ENCODE data around the gene IFI35.
"Not testable (repeated sequence)": the region's sequence is repeated elsewhere in the genome, so short reads cannot be mapped to it uniquely, and the experiment has no call there.

Gene IFI35

DNA sequence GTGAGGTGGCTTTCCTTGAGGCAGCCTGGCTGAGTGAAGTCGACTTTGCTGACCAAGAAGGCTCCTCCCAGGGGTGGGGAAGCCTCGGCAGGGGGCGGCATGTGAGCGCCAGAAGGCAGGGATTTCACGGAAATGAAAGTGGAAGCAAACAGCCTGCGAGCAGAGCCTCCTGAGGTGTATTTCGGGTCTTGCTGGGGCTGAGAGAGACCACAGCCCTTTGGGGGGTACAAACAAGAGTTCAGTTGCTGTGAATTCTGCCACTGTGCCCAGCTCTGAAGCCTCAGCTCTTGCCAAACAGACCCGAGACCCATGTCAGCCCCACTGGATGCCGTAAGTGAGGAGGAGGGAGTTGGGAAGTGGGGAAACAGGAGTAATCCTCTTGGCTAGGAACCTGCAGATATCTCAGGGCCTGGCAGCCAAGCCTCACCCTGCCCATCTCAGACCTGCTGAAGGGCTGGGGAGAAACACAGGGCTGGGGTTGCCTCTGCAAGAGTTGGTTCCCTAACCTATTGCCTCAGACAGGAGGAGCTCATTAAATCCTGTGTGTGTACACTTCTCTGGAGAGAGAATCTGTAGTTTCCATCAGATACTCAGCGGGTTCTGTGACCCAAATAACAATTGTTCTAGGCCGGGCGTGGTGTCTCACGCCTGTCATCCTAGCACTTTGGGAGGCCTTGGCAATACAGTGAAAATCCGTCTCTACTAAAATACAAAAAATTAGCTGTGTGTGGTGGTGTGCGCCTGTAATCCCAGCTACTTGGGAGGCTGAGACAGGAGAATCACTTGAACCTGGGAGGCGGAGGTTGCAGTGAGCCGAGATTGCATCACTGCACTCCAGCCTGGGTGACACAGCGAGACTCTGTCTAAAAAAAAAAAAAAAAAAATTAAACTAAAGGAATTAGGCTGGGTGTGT, at the start of gene IFI35:
IFI35 (plus strand) TSS at position 146 of the 913 bp plus-strand sequence; CDS start at position 310, 164 bp downstream.
- DNase-seq (ENCODE audit: low spot score) = peak; percentile 79

DNA sequence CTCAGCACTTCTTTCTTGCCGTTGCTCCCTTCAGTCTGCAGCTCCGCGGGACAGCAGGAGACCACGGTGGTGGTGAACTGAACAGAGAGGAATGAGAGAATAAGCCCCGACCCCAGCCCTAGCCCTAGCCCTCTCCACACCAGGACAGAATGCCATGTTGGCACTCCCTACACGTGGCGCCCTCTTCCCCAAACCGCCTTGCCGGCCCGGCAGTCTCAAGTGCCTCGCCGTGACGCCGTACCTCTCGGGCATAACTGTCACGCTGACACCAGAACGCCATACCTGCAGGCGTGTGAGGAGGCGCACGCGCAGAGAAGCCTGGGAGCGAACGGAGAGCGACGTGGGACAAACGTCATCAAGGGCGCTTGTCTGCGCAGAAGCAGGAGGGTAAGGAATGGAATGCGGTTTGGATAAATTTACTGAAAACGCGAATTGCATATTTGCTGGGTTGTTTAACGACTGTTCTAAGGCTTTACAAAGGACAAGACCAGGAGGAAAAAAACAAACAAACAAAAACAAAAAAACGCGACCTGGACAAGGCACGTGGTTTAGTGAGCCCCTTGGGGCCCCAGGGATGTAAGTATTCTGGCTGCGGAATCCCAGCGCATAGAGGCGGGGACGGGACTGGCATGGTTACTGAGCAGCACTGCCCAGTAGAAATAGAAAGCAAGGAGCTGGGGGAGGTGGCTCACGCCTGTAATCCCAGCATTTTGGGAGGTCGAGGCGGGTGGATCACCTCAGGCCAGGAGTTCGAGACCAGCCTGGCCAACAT, 42.2 kb upstream of the IFI35 start, which contains the start of gene AARSD1:
AARSD1 (minus strand) TSS at position 294 of the 772 bp plus-strand sequence; CDS start at position 280, 14 bp downstream.
- peak; percentile 95 for DNase-seq (ENCODE audit: low spot score)

DNA sequence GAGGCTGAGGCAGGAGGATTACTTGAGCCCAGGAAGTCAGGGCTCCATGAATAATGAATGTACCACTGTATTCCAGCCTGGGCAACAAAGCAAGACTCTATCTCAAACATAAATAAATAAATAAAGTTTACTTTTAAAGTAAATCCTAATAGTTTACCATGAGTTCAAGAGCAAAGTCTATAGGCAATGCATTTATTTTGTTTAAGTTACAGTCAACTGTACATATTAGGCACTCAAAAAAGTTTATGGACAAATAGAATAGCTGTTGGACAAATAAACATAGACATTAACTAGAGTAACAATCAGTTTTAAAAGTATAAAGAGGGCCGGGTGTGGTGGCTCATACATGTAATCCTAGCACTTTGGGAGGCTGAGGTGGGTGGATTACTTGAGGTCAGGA, 38.7 kb upstream of the IFI35 start:
- no peak for DNase-seq (ENCODE audit: low spot score)

DNA sequence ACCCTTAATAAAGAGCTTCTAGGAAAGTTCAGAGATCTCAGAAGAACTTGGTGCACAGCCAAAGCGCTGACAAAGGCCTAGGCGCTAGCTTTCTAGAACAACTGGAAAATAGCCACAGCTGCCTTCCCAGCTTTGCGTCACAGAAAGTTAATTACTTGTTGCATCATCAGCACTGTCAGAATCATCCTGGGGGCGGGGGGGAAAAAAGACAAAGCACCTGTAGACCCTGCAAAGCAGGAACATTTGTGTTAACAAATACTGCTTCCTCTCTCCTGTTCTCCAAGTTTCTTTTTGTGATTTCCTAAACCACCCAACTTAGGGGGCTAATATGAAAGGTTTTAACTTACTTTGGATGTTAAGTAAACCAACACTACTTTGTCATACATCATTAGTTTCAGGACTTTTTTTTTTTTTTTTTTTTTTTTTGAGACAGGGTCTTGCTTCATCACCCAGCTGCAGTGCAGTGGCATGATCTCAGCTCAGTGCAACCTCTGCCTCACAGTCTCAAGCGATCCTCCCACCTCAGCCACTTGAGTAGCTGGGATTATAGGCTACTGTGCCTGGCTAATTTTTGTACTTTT, 37.5 kb upstream of the IFI35 start:
- no peak for DNase-seq (ENCODE audit: low spot score)

GRCh38 chr17:42971589-42971988, 35.0 kb upstream of the IFI35 start:
- DNase-seq (ENCODE audit: low spot score) = no peak

GRCh38 chr17:42973323-42973722, 33.3 kb upstream of the IFI35 start:
- not testable (repeated sequence) for DNase-seq (ENCODE audit: low spot score)

DNA sequence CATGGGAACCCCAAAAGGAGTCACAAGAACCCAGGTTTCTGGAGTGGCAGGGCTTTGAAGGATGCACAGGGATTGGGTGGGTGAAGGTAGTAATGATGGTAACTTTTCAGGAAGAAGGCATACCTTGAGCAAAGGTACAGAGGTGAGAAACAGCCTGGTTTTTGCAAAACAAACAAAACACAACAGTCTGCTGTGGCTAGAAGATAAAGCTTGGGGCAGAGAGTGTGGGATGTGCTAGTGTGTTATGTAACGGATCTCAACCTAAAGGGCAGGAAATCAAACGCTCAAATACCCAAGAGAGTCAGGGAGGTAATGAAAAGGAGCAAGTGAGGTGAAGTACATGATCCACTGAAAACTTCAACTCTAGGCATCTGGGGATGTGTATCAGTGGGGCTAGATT, 31.3 kb upstream of the IFI35 start:
- no peak for DNase-seq (ENCODE audit: low spot score)

- not testable (repeated sequence) for DNase-seq (ENCODE audit: low spot score)
Observed at GRCh38 chr17:42975701-42976100, 30.9 kb upstream of the IFI35 start.

DNA sequence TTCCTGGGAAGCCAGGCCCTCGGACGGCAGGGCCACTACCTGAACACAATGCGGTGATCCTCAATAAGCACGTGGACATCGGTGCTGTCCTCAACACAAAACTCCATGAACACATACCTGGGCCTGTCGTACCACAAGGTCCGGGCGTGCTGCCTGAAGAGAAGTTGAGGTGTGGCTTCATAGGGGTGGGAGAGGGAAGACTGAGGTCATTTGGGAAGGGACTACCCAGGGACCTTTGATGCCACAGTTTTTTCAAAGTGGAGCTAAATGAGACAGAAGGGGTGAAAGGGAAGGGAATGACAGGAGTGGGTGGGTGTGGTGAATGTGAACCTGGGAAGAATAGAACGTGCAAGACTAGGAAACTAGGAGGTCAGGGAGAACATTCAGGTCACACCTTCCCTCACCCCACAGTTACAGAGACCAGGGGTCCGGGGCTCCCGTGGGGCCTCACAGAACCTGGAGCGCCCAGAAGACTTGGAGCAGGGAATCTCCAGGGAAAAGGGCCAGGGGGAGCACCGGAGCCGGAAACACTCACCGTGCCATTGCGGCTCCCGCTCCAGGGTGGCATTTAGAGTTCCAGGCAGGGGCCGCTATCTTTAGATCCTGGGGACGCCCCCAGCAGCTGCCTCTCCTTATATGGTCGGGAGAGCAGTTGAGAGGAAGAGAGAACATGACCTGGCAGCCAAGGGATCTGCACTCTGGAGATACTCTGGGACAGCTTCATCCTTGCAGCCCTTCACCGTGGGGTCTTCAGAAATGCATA, 26.9 kb upstream of the IFI35 start, which contains the start of gene PTGES3L:
PTGES3L (minus strand) TSS at position 570 of the 763 bp plus-strand sequence; CDS start at position 543, 27 bp downstream.
- peak; percentile 78 for DNase-seq (ENCODE audit: low spot score)

GRCh38 chr17:42980274-42980765, 26.3 kb upstream of the IFI35 start, which contains the start of gene RUNDC1:
TSS of gene RUNDC1 (plus strand) at chr17:42980565. CDS start at chr17:42980577, 12 bp downstream.
- DNase-seq (ENCODE audit: low spot score) = peak; percentile 97

DNA sequence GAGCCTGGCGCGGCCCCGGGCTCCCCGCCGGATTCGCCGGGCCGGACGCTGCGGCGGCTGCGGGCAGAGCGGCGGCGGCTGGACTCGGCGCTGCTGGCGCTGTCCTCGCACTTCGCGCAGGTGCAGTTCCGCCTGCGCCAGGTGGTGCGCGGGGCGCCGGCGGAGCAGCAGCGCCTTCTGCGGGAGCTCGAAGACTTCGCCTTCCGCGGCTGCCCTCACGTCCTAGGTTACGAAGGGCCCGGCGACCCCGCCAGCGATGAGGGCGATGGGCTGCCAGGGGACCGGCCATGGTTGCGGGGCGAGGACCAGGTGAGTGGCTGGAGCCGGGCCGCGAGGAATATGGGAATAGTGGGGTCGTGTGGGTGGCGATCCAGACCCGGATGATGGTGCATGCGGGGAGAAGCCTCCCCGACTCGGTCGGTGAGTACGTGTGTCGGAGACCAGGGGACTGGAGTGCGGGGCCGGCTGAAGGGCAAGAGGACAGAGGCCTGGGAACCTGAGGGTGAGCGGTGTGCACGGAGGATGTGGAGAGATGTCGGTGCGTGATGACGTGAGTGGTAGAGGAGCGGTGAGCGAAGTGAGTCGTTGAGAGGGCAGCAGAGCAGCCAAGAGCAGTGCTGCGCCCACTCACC, 25.7 kb upstream of the IFI35 start:
- DNase-seq (ENCODE audit: low spot score) = no peak

GRCh38 chr17:42982266-42982665, 24.3 kb upstream of the IFI35 start:
- no peak for DNase-seq (ENCODE audit: low spot score)

GRCh38 chr17:42985225-42985624, 21.4 kb upstream of the IFI35 start:
- DNase-seq (ENCODE audit: low spot score) = no peak

- no peak for DNase-seq (ENCODE audit: low spot score)
Observed at GRCh38 chr17:42989141-42989540, 17.4 kb upstream of the IFI35 start.

DNA sequence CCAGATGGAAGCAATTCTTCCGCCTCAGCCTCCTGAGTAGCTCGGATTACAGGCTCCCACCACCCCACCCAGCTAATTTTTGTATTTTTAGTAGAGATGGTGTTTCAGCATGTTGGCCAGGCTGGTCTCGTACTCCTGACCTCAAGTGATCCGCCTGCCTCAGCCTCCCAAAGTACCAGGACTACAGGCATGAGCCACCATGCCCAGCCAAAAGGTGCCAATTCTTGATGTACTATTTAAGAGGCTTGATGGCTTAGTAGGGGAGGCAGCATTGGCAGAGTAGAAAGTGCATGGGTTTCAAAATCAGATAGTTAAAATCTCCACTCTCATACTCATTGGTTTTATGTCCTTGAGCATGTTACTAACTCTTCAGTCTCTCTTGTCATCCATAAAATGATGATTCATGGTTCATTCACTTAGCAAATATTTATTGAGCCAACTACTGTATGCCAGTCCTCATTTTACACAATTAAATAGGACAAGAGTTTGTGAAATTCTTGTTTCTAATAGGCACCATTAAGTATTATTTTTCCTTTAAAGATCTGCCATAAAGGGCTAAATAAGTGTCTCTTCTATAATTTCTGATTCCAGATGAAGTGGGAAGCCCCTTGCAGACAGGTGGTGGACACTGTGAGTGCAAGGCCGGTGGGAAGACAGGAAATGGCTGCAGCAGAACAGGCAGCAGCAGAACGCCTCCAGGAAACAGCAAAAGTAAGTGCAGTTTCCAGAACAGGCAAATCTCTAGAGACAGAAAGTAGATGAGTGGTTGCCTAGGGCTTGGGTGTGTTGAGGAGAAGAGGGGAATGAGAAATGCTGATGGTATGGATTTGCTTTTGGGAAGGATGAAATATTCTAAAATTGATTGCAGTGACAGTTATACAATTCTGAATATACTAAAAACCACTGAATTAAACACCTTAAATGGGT, 16.6 kb upstream of the IFI35 start:
- DNase-seq (ENCODE audit: low spot score) = no peak

- no peak for DNase-seq (ENCODE audit: low spot score)
Observed at GRCh38 chr17:42991471-42991870, 15.1 kb upstream of the IFI35 start.

GRCh38 chr17:42992872-42993271, 13.7 kb upstream of the IFI35 start:
- no peak for DNase-seq (ENCODE audit: low spot score)

- DNase-seq (ENCODE audit: low spot score) = not testable (repeated sequence)
Observed at GRCh38 chr17:42993913-42994312, 12.7 kb upstream of the IFI35 start.

DNA sequence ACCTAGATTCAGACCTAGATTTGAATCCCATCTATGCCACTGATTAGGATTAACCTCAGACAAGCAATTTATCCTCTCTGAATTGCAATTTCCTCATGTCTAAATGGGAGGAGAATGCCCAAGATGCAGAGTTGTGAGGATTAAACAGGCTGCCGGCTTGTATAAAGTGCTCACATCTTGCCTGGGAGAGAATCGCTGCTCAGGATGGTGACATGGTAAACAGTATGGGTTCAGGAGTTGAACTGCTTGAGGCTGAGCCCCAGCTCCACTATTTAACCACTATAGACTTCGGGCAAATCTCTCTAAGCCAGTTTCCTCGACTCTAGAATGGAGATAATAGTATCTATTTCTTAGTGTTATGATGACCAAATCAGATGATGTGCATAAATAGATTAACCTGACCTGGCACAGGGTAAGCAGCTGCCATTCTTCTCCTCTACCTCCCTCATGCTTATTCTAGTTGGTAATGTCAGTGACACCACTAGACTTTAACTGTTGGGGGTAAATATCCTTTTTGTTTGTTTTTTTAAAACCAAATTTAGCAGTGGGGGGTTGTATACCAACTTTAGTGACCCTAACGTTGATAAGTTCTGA, 9.1 kb upstream of the IFI35 start:
- DNase-seq (ENCODE audit: low spot score) = no peak

All from ecto neural progenitor cell (in vitro differentiated cells).